Measurements from ENCODE around the gene FAAH.

The FAAH gene

DNA sequence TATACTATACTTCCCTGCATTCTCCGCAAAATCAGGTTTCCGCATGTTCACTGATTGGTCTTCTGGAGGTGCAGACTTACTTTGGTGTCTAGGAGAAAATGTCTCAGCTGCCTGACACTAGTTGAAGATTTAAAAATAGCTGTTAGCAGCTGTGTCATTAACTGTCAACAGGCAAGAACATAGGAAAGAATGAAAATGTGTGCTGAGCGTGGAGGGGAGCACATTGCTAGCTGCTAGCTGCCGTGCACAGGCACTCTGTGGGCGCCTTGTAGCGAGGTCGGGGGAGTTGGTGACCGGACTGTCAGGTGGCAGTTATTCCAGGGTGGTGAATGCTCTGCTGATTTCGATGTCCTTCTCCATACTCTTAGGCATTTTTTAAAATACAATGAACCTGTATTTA lies 5.2 kb downstream of the FAAH start:
- Histone ChIP-seq H3K27ac (ENCODE audit: poor library complexity, severe bottlenecking) (no peak overlapping the region), H3K36me3 (ENCODE audit: low read depth) (no peaks in the 10 kb centered on the region), H3K4me1 (ENCODE audit: insufficient read depth, poor library complexity, severe bottlenecking) (no peaks in the 10 kb centered on the region), H3K9me3 (ENCODE audit: severe bottlenecking) (peaks cover 2% of the 10 kb centered on the region), H3K27me3 (ENCODE audit: insufficient read depth, poor library complexity, severe bottlenecking) (no peaks in the 10 kb centered on the region), H3K4me3 (ENCODE audit: severe bottlenecking) (no peak overlapping the region)
- TF ChIP-seq, protein P1, sequence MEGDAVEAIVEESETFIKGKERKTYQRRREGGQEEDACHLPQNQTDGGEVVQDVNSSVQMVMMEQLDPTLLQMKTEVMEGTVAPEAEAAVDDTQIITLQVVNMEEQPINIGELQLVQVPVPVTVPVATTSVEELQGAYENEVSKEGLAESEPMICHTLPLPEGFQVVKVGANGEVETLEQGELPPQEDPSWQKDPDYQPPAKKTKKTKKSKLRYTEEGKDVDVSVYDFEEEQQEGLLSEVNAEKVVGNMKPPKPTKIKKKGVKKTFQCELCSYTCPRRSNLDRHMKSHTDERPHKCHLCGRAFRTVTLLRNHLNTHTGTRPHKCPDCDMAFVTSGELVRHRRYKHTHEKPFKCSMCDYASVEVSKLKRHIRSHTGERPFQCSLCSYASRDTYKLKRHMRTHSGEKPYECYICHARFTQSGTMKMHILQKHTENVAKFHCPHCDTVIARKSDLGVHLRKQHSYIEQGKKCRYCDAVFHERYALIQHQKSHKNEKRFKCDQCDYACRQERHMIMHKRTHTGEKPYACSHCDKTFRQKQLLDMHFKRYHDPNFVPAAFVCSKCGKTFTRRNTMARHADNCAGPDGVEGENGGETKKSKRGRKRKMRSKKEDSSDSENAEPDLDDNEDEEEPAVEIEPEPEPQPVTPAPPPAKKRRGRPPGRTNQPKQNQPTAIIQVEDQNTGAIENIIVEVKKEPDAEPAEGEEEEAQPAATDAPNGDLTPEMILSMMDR (IDR thresholded peaks at IDR 0.05; ENCODE audit: poor library complexity, severe bottlenecking): no peak
- DNase-seq (ENCODE audit: low spot score) (no peak), ATAC-seq (ENCODE audit: low read depth) (no peak)

DNA sequence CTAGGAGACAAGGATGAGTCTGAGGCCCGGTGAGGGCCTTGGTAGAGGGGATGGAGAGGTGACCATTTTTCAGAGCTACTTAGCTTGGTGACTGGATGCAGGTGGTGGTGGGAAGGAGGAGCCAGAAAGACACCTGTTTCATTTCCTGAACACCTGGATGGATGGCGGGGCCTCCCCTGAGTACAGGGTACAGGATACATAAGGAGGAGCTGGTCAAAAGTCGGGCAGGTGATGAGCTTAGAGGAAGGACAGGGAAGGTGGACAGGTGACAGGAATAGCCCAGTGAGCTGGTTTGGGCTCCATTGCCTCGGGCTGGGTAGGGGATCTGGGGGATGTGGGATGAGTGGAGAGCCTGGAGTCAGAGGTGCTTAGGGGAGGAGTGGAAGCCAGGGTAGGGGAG lies 6.3 kb downstream of the FAAH start:
- Histone ChIP-seq H3K27ac (ENCODE audit: poor library complexity, severe bottlenecking) (no peak overlapping the region), H3K36me3 (ENCODE audit: low read depth) (no peaks in the 10 kb centered on the region), H3K4me3 (ENCODE audit: severe bottlenecking) (no peak overlapping the region), H3K4me1 (ENCODE audit: insufficient read depth, poor library complexity, severe bottlenecking) (no peaks in the 10 kb centered on the region), H3K27me3 (ENCODE audit: insufficient read depth, poor library complexity, severe bottlenecking) (no peaks in the 10 kb centered on the region), H3K9me3 (ENCODE audit: severe bottlenecking) (no peaks in the 10 kb centered on the region)
- DNase-seq (ENCODE audit: low spot score) (no peak), ATAC-seq (ENCODE audit: low read depth) (no peak)
- TF ChIP-seq, protein P1 (IDR thresholded peaks at IDR 0.05; ENCODE audit: poor library complexity, severe bottlenecking): no peak

DNA sequence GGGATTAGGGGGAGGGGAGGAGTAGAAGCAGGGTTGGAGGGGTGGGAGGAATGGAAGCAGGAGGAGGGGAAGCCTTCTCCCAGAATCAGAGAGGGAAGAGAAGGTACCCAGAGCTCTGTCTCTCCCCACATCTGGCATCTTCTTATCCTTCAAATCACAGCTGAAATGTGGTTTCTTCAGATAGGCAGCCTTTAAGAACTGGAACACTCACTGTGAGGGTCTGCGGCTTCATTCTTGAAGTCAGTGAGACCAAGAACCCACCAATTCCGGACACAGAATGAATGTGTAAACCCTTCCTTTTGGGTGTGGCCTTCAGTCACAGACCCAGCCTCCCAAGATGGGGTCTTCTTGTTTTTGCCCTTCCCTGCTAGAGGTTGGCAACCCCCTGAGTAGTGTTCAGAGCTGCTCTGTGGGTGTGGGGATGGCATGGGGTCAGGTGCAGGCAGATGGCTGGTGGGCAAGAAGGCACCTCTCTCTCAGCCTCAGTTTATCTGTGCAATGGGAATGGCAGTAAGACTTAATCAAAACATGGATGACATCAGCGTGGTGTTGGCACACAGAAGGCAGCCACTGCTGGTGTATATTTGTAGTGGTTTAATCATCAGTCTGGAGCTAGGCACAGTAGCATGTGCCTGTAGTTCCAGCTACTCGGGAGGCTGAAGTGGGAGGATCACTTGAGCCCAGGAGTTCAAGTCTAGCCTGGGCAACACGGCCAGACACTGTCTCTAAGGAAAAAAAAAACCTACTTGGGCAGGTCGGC lies 7.2 kb downstream of the FAAH start:
- no peaks in the 10 kb centered on the region for H3K9me3 ChIP-seq (ENCODE audit: severe bottlenecking)
- DNase-seq (ENCODE audit: low spot score) (no peak), ATAC-seq (ENCODE audit: low read depth) (no peak)
- no peaks in the 10 kb centered on the region for H3K27me3 ChIP-seq (ENCODE audit: insufficient read depth, poor library complexity, severe bottlenecking)
- H3K4me3 ChIP-seq (ENCODE audit: severe bottlenecking): no peak overlapping the region
- no peaks in the 10 kb centered on the region for H3K36me3 ChIP-seq (ENCODE audit: low read depth)
- no peak overlapping the region for H3K27ac ChIP-seq (ENCODE audit: poor library complexity, severe bottlenecking)
- TF ChIP-seq, protein P1 (IDR thresholded peaks at IDR 0.05; ENCODE audit: poor library complexity, severe bottlenecking): no peak
- H3K4me1 ChIP-seq (ENCODE audit: insufficient read depth, poor library complexity, severe bottlenecking): no peaks in the 10 kb centered on the region

DNA sequence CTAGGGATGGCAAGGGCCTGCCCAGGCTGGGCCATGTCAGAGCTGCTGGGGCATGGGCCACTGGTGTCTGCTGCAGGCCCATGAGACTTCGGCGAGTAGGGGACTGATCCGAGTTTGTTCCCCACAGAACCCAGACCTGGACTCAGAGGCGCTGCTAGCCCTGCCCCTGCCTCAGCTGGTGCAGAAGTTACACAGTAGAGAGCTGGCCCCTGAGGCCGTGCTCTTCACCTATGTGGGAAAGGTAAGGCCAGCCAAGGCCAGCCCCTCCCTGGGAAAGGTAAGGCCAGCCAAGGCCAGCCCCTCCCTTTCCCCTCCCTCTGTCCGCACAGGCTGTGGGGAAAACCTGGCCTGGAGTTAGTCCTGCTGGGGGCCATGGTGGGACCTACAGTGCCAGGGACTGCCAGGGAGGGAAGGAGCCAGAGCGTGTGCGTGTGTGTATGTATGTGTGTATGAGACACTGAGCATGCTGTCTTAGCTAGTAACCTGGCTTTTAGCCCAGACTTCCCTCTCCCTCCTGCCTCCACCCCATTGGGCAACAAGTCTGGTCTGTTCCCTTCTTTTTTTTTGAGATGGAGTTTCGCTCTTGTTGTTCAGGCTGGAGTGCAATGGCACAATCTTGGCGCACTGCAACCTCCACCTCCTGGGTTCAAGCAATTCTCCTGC lies 8.0 kb downstream of the FAAH start:
- DNase-seq (ENCODE audit: low spot score) (no peak), ATAC-seq (ENCODE audit: low read depth) (peak; percentile 80)
- no peaks in the 10 kb centered on the region for H3K4me1 ChIP-seq (ENCODE audit: insufficient read depth, poor library complexity, severe bottlenecking)
- no peaks in the 10 kb centered on the region for H3K36me3 ChIP-seq (ENCODE audit: low read depth)
- no peak overlapping the region for H3K4me3 ChIP-seq (ENCODE audit: severe bottlenecking)
- TF ChIP-seq, protein P1 (IDR thresholded peaks at IDR 0.05; ENCODE audit: poor library complexity, severe bottlenecking): no peak
- H3K27me3 ChIP-seq (ENCODE audit: insufficient read depth, poor library complexity, severe bottlenecking): no peaks in the 10 kb centered on the region
- H3K9me3 ChIP-seq (ENCODE audit: severe bottlenecking): no peaks in the 10 kb centered on the region
- no peak overlapping the region for H3K27ac ChIP-seq (ENCODE audit: poor library complexity, severe bottlenecking)

DNA sequence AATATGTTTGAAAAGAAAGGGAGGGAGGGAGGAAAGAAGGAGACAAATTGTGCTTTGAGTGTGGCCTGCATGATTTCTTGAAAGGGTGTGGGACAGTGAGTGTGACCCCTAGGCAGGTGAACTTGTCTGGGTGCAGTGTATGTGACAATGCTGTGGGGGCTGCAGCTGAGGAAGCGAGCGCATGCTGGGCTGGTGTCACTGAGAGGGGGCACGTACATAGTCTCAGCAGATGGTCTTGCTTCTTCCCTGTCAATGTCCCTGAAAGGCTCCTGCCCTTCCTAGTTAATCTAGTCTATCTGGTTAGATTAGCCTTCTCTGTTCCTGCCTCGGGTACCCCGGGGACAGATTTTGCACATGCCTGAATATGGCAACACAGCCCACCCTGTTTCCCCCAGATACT lies 9.8 kb downstream of the FAAH start:
- no peak for DNase-seq (ENCODE audit: low spot score)
- no peak overlapping the region for H3K4me3 ChIP-seq (ENCODE audit: severe bottlenecking)
- TF ChIP-seq, protein P1 (IDR thresholded peaks at IDR 0.05; ENCODE audit: poor library complexity, severe bottlenecking): no peak
- no peak for ATAC-seq (ENCODE audit: low read depth)
- no peaks in the 10 kb centered on the region for H3K36me3 ChIP-seq (ENCODE audit: low read depth)
- no peak overlapping the region for H3K27ac ChIP-seq (ENCODE audit: poor library complexity, severe bottlenecking)
- H3K27me3 ChIP-seq (ENCODE audit: insufficient read depth, poor library complexity, severe bottlenecking): no peaks in the 10 kb centered on the region
- no peaks in the 10 kb centered on the region for H3K4me1 ChIP-seq (ENCODE audit: insufficient read depth, poor library complexity, severe bottlenecking)
- H3K9me3 ChIP-seq (ENCODE audit: severe bottlenecking): no peaks in the 10 kb centered on the region
